ENCODE measurements around the gene DLST.

The DLST gene

DNA sequence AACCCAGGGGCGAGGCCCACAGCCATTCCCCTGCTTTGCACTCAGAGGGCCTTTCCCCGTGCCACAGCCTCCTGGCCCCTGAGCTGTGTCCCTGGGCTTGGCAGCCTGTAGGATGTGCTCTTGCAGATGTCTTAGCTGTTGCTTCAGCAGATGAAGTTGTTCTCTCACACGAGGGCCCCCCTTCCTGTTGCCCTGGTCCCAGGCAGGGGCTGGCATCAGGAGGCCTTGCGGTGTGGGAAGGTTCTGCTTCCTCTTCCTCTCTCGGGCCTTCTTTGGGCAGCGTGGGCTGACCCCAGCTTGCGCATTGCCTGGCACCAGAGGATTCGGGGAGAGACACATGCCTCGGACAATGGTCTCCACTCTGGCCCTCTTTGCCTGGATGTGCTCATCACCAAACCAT, 18.4 kb upstream of the DLST start:
- TF ChIP-seq, protein P1, sequence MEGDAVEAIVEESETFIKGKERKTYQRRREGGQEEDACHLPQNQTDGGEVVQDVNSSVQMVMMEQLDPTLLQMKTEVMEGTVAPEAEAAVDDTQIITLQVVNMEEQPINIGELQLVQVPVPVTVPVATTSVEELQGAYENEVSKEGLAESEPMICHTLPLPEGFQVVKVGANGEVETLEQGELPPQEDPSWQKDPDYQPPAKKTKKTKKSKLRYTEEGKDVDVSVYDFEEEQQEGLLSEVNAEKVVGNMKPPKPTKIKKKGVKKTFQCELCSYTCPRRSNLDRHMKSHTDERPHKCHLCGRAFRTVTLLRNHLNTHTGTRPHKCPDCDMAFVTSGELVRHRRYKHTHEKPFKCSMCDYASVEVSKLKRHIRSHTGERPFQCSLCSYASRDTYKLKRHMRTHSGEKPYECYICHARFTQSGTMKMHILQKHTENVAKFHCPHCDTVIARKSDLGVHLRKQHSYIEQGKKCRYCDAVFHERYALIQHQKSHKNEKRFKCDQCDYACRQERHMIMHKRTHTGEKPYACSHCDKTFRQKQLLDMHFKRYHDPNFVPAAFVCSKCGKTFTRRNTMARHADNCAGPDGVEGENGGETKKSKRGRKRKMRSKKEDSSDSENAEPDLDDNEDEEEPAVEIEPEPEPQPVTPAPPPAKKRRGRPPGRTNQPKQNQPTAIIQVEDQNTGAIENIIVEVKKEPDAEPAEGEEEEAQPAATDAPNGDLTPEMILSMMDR (IDR thresholded peaks at IDR 0.05; ENCODE audit: low read depth, low read length) = no peak
- TF ChIP-seq MYC (IDR thresholded peaks at IDR 0.05; ENCODE audit: low read depth, low read length) (no peak), MAX (IDR thresholded peaks at IDR 0.05; ENCODE audit: low read depth, low read length) (no peak), POLR2A (IDR thresholded peaks at IDR 0.05; ENCODE audit: extremely low read depth, insufficient read length) (no peak)
- DNase-seq (ENCODE audit: low read depth) = peak; percentile 55
- no peak overlapping the region for H3K4me3 ChIP-seq (ENCODE audit: low read depth, low read length)

- no peak for DNase-seq (ENCODE audit: low read depth)
- H3K4me3 ChIP-seq (ENCODE audit: low read depth, low read length) = no peak overlapping the region
Measured at GRCh38 chr14:74864198-74864597, 17.5 kb upstream of the DLST start.

GRCh38 chr14:74865156-74865555, 16.6 kb upstream of the DLST start:
- no peak for TF ChIP-seq MAX (IDR thresholded peaks at IDR 0.05; ENCODE audit: low read depth, low read length)
- no peak for DNase-seq (ENCODE audit: low read depth)
- H3K4me3 ChIP-seq (ENCODE audit: low read depth, low read length) = no peak overlapping the region

More at GRCh38 chr14:74864198-74864597, 17.5 kb upstream of the DLST start:
- TF ChIP-seq, protein P1 (IDR thresholded peaks at IDR 0.05; ENCODE audit: low read depth, low read length) = no peak
- TF ChIP-seq MYC (IDR thresholded peaks at IDR 0.05; ENCODE audit: low read depth, low read length) = no peak
- TF ChIP-seq POLR2A (IDR thresholded peaks at IDR 0.05; ENCODE audit: extremely low read depth, insufficient read length) = no peak
- no peak for TF ChIP-seq MAX (IDR thresholded peaks at IDR 0.05; ENCODE audit: low read depth, low read length)

DNA sequence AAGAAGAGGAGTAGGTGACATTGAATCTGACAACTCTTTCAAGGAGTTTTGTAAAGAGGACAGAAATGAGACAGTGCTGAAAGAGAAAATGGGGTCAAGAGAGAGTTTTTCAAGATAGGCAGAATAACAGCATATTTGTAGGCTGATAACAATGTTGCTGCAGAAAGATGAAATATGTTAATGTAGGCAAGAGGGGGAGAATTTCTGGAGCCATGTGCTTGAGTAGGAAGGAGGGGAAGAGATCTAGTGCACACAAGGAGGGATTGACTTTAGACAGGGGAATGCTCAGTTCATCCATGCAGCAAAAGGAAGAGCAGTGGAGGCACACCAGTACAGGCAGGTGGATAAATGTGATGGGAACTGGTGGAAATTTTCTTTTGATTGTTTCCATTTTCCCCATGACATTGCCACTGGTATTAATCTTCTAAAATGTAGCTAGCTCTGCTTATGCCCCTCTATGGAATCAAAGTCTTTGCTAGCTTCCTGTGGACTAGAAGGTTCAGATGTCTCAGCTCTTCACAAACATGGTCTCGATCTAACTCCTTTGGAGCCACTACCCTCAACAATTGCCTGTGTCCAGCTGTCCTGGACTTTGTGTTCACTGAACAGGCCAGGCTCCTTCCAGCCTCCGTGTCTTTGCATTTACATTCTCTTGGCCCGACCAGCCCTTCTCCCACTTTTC, 14.9 kb upstream of the DLST start:
- H3K4me3 ChIP-seq (ENCODE audit: low read depth, low read length) = no peak overlapping the region
- DNase-seq (ENCODE audit: low read depth) = no peak
- TF ChIP-seq MAX (IDR thresholded peaks at IDR 0.05; ENCODE audit: low read depth, low read length) = no peak
- TF ChIP-seq, protein P1 (IDR thresholded peaks at IDR 0.05; ENCODE audit: low read depth, low read length) = no peak
- no peak for TF ChIP-seq MYC (IDR thresholded peaks at IDR 0.05; ENCODE audit: low read depth, low read length)
- TF ChIP-seq POLR2A (IDR thresholded peaks at IDR 0.05; ENCODE audit: extremely low read depth, insufficient read length) = no peak

DNA sequence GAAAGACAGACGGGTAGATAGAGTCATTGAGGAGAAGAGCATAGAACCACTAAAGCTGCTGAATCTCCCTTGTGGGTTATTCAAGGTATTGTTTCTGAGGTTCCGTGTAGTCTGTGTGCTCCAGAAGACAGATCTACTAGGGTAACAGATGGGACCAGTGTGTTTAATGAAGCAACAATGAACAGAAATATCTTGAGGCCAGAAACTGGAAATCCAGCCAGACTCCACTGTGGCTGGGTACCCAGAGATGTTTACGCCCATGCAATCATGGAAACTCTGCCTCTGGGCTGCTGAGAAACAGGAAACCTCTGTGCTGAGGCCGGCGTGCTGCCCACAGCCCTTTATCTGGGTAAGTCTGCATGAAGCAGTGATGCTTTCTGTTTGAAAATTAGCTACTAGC, 14.0 kb upstream of the DLST start:
- H3K4me3 ChIP-seq (ENCODE audit: low read depth, low read length) = no peak overlapping the region
- TF ChIP-seq POLR2A (IDR thresholded peaks at IDR 0.05; ENCODE audit: extremely low read depth, insufficient read length) = no peak
- TF ChIP-seq MAX (IDR thresholded peaks at IDR 0.05; ENCODE audit: low read depth, low read length) = no peak
- TF ChIP-seq, protein P1 (IDR thresholded peaks at IDR 0.05; ENCODE audit: low read depth, low read length) = no peak
- TF ChIP-seq MYC (IDR thresholded peaks at IDR 0.05; ENCODE audit: low read depth, low read length) = no peak
- no peak for DNase-seq (ENCODE audit: low read depth)

DNA sequence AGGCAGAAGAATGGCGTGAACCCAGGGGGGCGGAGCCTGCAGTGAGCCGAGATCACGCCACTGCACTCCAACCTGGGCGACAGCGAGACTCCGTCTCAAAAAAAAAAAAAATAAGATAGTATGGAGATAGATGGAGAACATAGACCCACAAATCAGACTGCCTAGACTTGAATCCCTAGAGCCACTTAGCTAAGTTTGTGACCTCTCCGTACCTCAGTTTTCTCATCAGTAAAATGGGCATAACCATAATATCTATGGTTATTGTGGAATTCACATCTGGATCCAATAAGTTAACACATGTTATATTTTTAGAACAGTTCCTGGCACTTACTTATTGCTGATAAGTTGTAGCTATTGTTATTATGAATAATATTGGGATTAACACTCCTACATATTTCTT, 13.0 kb upstream of the DLST start:
- no peak for TF ChIP-seq MYC (IDR thresholded peaks at IDR 0.05; ENCODE audit: low read depth, low read length)
- no peak for TF ChIP-seq POLR2A (IDR thresholded peaks at IDR 0.05; ENCODE audit: extremely low read depth, insufficient read length)
- TF ChIP-seq, protein P1 (IDR thresholded peaks at IDR 0.05; ENCODE audit: low read depth, low read length) = no peak
- no peak for TF ChIP-seq MAX (IDR thresholded peaks at IDR 0.05; ENCODE audit: low read depth, low read length)
- no peak for DNase-seq (ENCODE audit: low read depth)
- no peak overlapping the region for H3K4me3 ChIP-seq (ENCODE audit: low read depth, low read length)

Measured in NB4 (cell line).